Measurements from ENCODE around the gene REG1A. TPM values are rescaled to one million over a fixed set of nuclear protein-coding genes. Genes with fewer than 3 reads are reported as not detected.

Gene REG1A
- total and polyA plus RNA-seq, 4 donors: 2.3 to 9.2 (median 4.7) TPM; not detected in 1

GRCh38 chr2:79125721-79125985 is 5.4 kb downstream of the REG1A start:
- H3K9me3 ChIP-seq (ENCODE audit: control insufficient read depth in 4 of 4, insufficient read depth in 3 of 4, low read length in 3 of 4): peaks cover 0 to 2% (median 0%) of the 10 kb centered on the region in 4 donors
- 89 to 94% methylated on average over 3 of the region's 3 CpGs for WGBS, 2 donors
- no peak overlapping the region for H3K4me3 ChIP-seq
- H3K27me3 ChIP-seq (ENCODE audit: control insufficient read depth in 3 of 3, insufficient read depth in 3 of 3, low read length in 2 of 3): no peaks in the 10 kb centered on the region
- DNase-seq: no peak
- no peaks in the 10 kb centered on the region for H3K36me3 ChIP-seq (ENCODE audit: control insufficient read depth in 4 of 4, insufficient read depth in 4 of 4, low read length in 4 of 4)
- H3K4me1 ChIP-seq (ENCODE audit: control insufficient read depth in 5 of 5, insufficient read depth in 5 of 5, low read length in 5 of 5): no peaks in the 10 kb centered on the region
- ATAC-seq (ENCODE audit: insufficient read depth, low FRiP score): no peak
- TF ChIP-seq CTCF (IDR thresholded peaks at IDR 0.05; ENCODE audit: control extremely low read depth, extremely low read depth): no peak
- H3K27ac ChIP-seq (ENCODE audit: low read depth in 1 of 2, low read length in 1 of 2): no peak overlapping the region
- H3K9ac ChIP-seq (ENCODE audit: insufficient read depth in 1 of 2, low read length in 2 of 2): no peak overlapping the region

GRCh38 chr2:79128406-79128805 is 8.1 kb downstream of the REG1A start:
- no peaks in the 10 kb centered on the region for H3K9me3 ChIP-seq (ENCODE audit: control insufficient read depth in 4 of 4, insufficient read depth in 3 of 4, low read length in 3 of 4)
- WGBS, 2 donors: 91 to 96% methylated on average over 3 of the region's 3 CpGs

GRCh38 chr2:79129260-79129659 is 9.0 kb downstream of the REG1A start:
- no peak for TF ChIP-seq CTCF (IDR thresholded peaks at IDR 0.05; ENCODE audit: control extremely low read depth, extremely low read depth)
- no peak for ATAC-seq (ENCODE audit: insufficient read depth, low FRiP score)
- 82 to 87% methylated on average over 6 of the region's 6 CpGs for WGBS, 2 donors

More at GRCh38 chr2:79128406-79128805, 8.1 kb downstream of the REG1A start:
- no peaks in the 10 kb centered on the region for H3K36me3 ChIP-seq (ENCODE audit: control insufficient read depth in 4 of 4, insufficient read depth in 4 of 4, low read length in 4 of 4)
- no peak for DNase-seq
- H3K27ac ChIP-seq (ENCODE audit: low read depth in 1 of 2, low read length in 1 of 2): no peak overlapping the region
- no peak overlapping the region for H3K9ac ChIP-seq (ENCODE audit: insufficient read depth in 1 of 2, low read length in 2 of 2)
- no peak for ATAC-seq (ENCODE audit: insufficient read depth, low FRiP score)
- H3K27me3 ChIP-seq (ENCODE audit: control insufficient read depth in 3 of 3, insufficient read depth in 3 of 3, low read length in 2 of 3): no peaks in the 10 kb centered on the region
- no peak for TF ChIP-seq CTCF (IDR thresholded peaks at IDR 0.05; ENCODE audit: control extremely low read depth, extremely low read depth)
- no peak overlapping the region for H3K4me3 ChIP-seq
- no peaks in the 10 kb centered on the region for H3K4me1 ChIP-seq (ENCODE audit: control insufficient read depth in 5 of 5, insufficient read depth in 5 of 5, low read length in 5 of 5)

GRCh38 chr2:79129804-79130203 is 9.5 kb downstream of the REG1A start:
- Histone ChIP-seq H3K4me3 (no peak overlapping the region), H3K9me3 (ENCODE audit: control insufficient read depth in 4 of 4, insufficient read depth in 3 of 4, low read length in 3 of 4) (no peaks in the 10 kb centered on the region), H3K9ac (ENCODE audit: insufficient read depth in 1 of 2, low read length in 2 of 2) (no peak overlapping the region), H3K4me1 (ENCODE audit: control insufficient read depth in 5 of 5, insufficient read depth in 5 of 5, low read length in 5 of 5) (no peaks in the 10 kb centered on the region), H3K27me3 (ENCODE audit: control insufficient read depth in 3 of 3, insufficient read depth in 3 of 3, low read length in 2 of 3) (no peaks in the 10 kb centered on the region), H3K36me3 (ENCODE audit: control insufficient read depth in 4 of 4, insufficient read depth in 4 of 4, low read length in 4 of 4) (no peaks in the 10 kb centered on the region), H3K27ac (ENCODE audit: low read depth in 1 of 2, low read length in 1 of 2) (no peak overlapping the region)
- DNase-seq (no peak), ATAC-seq (ENCODE audit: insufficient read depth, low FRiP score) (no peak)
- TF ChIP-seq CTCF (IDR thresholded peaks at IDR 0.05; ENCODE audit: control extremely low read depth, extremely low read depth): no peak

More at GRCh38 chr2:79129260-79129659, 9.0 kb downstream of the REG1A start:
- Histone ChIP-seq H3K9ac (ENCODE audit: insufficient read depth in 1 of 2, low read length in 2 of 2) (no peak overlapping the region), H3K4me3 (no peak overlapping the region), H3K36me3 (ENCODE audit: control insufficient read depth in 4 of 4, insufficient read depth in 4 of 4, low read length in 4 of 4) (no peaks in the 10 kb centered on the region), H3K27ac (ENCODE audit: low read depth in 1 of 2, low read length in 1 of 2) (no peak overlapping the region), H3K9me3 (ENCODE audit: control insufficient read depth in 4 of 4, insufficient read depth in 3 of 4, low read length in 3 of 4) (no peaks in the 10 kb centered on the region), H3K4me1 (ENCODE audit: control insufficient read depth in 5 of 5, insufficient read depth in 5 of 5, low read length in 5 of 5) (no peaks in the 10 kb centered on the region), H3K27me3 (ENCODE audit: control insufficient read depth in 3 of 3, insufficient read depth in 3 of 3, low read length in 2 of 3) (no peaks in the 10 kb centered on the region)
- DNase-seq: no peak
